K562 (cell line): ENCODE results near the gene OCEL1. TPM values are rescaled to one million over a fixed set of nuclear protein-coding genes. Genes with fewer than 3 reads are reported as not detected.

Experiments
- FIP1L1 ChIP-seq: fragments of 200-400 bp; formaldehyde crosslinking; IDR thresholded peaks from 2 replicates; pipeline ENCODE4 v1.6.1; 2018; ENCODE audit warnings: mild to moderate bottlenecking, low read depth, low read length; ENCODE audit not compliant: poor library complexity, severe bottlenecking
- HDGF ChIP-seq: fragments of 450-650 bp; IDR thresholded peaks from 2 replicates; pipeline ENCODE4 v1.6.1; 2016
- POLR2H ChIP-seq: IDR thresholded peaks from 2 replicates; pipeline ENCODE4 v1.6.1; 2016; ENCODE audit warnings: missing genetic modification characterization, low read depth, mild to moderate bottlenecking, control low read depth, missing compliant biosample characterization, moderate library complexity
- PTBP1 ChIP-seq: fragments of 200-400 bp; formaldehyde crosslinking; IDR thresholded peaks from 2 replicates; pipeline ENCODE4 v1.6.1; 2017; ENCODE audit warnings: low read depth, low read length
- SLC30A9 ChIP-seq: fragments of 250-450 bp; sonication (Bioruptor Pico); IDR thresholded peaks from 2 replicates; pipeline ENCODE4 v1.8.0; 2022; ENCODE audit warnings: mild to moderate bottlenecking, moderate library complexity
- THRAP3 ChIP-seq: fragments of 450-650 bp; IDR thresholded peaks from 2 replicates; pipeline ENCODE4 v1.6.1; 2016; ENCODE audit warnings: mild to moderate bottlenecking, inconsistent platforms, borderline replicate concordance
- YBX1 ChIP-seq: fragments of 450-650 bp; IDR thresholded peaks from 2 replicates; pipeline ENCODE4 v1.7.1; 2016; ENCODE audit warnings: mild to moderate bottlenecking
- ZBTB17 ChIP-seq: fragments of 450-650 bp; formaldehyde crosslinking; IDR thresholded peaks from 2 replicates; pipeline ENCODE4 v1.4.0; 2020; ENCODE audit warnings: mild to moderate bottlenecking
- ZC3H4 ChIP-seq: sonication (generic); formaldehyde crosslinking; IDR thresholded peaks from 2 replicates; pipeline ENCODE4 v1.9.0; 2021; ENCODE audit warnings: missing genetic modification reagents, borderline replicate concordance
- ZEB2 ChIP-seq: fragments of 450-650 bp; IDR thresholded peaks from 2 replicates; pipeline ENCODE4 v1.6.1; 2016
- ZNF354B ChIP-seq: fragments of 250-450 bp; sonication (Bioruptor Pico); IDR thresholded peaks from 2 replicates; pipeline ENCODE4 v1.4.0; 2020
- ZNF445 ChIP-seq: fragments of 250-450 bp; sonication (Bioruptor Pico); IDR thresholded peaks from 2 replicates; pipeline ENCODE4 v1.4.0; 2020; ENCODE audit warnings: low read depth, mild to moderate bottlenecking, moderate library complexity
- ZNF561 ChIP-seq: fragments of 450-650 bp; formaldehyde crosslinking; conservative IDR thresholded peaks from 2 replicates; pipeline ENCODE4 v1.4.0; 2020; ENCODE audit warnings: mild to moderate bottlenecking, moderate library complexity
- polyA plus RNA-seq, 8 experiments: library from polyadenylated mRNA; depleted of rRNA in 4 of 8; stranded (reverse) in 5 of 8; unstranded in 3 of 8; fragments of >200 nt; fragmentation: Nextera tagmentation in 2 of 8; fragmentation: Illumina TruSeq in 1 of 8; extraction: Ambion mirVana in 2 of 8; extraction: Trizol in 1 of 8; gene quantifications; 2 replicates each; pipeline versions ENCODE4 v1.2.1 to v1.2.3, GENCODE V29; 2011 to 2014; ENCODE audit warnings: inconsistent platforms in 1 of 8, missing spikeins in 1 of 8
- total RNA-seq, 7 experiments: library from RNA; depleted of rRNA in 6 of 7; stranded (reverse); fragments of >200 nt in 6 of 7; fragmentation: Illumina TruSeq in 2 of 7; extraction: Trizol in 2 of 7; gene quantifications; 2 replicates each; pipeline versions ENCODE4 v1.2.1 to v1.2.3, GENCODE V29; 2011 to 2021; ENCODE audit warnings: low replicate concordance in 1 of 7
- TF ChIP-seq, protein P1 (sequence below): IDR thresholded peaks from 3 replicates; pipeline ENCODE4 v1.6.1; 2011; ENCODE audit warnings: borderline replicate concordance, mild to moderate bottlenecking; ENCODE audit not compliant: insufficient read length, insufficient read depth
- TF ChIP-seq, protein P2 (sequence below): fragments of 450-650 bp; formaldehyde crosslinking; IDR thresholded peaks from 2 replicates; pipeline ENCODE4 v1.4.0; 2020; ENCODE audit warnings: mild to moderate bottlenecking, mixed read lengths
- TF ChIP-seq, protein P3 (sequence below): fragments of 250-450 bp; sonication (Bioruptor Pico); IDR thresholded peaks from 2 replicates; pipeline ENCODE4 v1.4.0; 2020; ENCODE audit warnings: borderline replicate concordance
- TF ChIP-seq, protein P4 (sequence below): sonication (generic); formaldehyde crosslinking; IDR thresholded peaks from 2 replicates; pipeline ENCODE4 v1.8.0; 2022; ENCODE audit warnings: mild to moderate bottlenecking, missing genetic modification reagents
- TF ChIP-seq, protein P5 (sequence below): fragments of 450-650 bp; IDR thresholded peaks from 2 replicates; pipeline ENCODE4 v1.7.1; 2018; ENCODE audit warnings: mild to moderate bottlenecking, low read depth; ENCODE audit not compliant: partially characterized antibody

Gene OCEL1
- total and polyA plus RNA-seq, 9 of the 15 experiments (the other 6 are each of a cell fraction or from before 2014, with no cell fraction given), result 8.0 to 38.0 (median 12.4) TPM

DNA sequence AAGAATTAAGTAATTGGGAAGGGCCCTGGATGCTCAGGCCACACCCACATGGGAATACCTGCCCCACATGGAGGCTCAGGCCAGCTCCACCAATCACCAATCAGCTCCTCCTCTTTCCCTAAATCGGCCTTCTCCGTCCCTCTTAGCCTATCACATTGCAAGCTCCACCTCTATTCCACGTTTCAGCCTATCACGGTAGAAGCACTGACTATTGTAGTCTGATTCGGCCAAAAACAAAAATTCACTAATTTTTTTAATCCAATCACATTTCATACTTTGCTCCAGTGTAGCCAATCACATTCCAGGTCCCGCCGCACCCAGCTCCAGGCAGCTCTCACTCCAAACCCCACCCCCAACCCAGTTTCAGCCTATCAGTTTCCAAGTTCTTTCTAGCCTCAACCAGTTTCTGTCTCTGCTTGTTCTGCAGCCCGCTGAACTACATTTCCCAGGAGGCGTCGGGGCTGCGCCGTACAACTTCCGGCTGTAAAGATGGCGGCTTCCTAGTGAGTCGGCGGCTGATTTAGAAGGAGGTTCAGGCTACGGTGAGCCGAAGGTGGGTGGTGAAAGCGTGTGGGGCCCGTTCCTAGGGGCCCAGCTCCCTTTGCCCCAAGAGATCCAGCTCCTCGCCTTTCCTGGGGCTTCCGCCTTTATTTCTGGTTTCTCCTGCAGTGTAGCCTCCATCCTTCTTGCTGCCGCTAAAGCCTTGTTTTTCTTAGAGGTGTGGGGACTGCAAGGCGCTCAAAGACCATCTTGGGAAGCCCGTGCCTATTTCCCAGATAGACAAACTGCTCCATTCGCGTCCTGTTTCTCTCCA lies 41.2 kb downstream of the OCEL1 start, which contains the start of gene BABAM1 (continued):
- TF ChIP-seq, protein P1, sequence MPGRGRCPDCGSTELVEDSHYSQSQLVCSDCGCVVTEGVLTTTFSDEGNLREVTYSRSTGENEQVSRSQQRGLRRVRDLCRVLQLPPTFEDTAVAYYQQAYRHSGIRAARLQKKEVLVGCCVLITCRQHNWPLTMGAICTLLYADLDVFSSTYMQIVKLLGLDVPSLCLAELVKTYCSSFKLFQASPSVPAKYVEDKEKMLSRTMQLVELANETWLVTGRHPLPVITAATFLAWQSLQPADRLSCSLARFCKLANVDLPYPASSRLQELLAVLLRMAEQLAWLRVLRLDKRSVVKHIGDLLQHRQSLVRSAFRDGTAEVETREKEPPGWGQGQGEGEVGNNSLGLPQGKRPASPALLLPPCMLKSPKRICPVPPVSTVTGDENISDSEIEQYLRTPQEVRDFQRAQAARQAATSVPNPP, result no peak
- TF ChIP-seq ZC3H4 (CRISPR knock-in tag) (no peak), SLC30A9 (no peak), ZNF445 (CRISPR knock-in tag) (no peak), HDGF (peak; percentile 79; the same call in 1 of the 2 replicates), THRAP3 (no peak), POLR2H (tag) (peak; percentile 64; the same call in 1 of the 2 replicates), PTBP1 (no peak), YBX1 (no peak), FIP1L1 (no peak), ZNF354B (CRISPR knock-in tag) (no peak), ZBTB17 (CRISPR knock-in tag) (no peak), ZEB2 (no peak), ZNF561 (CRISPR knock-in tag) (no peak)
- TF ChIP-seq, protein P2, sequence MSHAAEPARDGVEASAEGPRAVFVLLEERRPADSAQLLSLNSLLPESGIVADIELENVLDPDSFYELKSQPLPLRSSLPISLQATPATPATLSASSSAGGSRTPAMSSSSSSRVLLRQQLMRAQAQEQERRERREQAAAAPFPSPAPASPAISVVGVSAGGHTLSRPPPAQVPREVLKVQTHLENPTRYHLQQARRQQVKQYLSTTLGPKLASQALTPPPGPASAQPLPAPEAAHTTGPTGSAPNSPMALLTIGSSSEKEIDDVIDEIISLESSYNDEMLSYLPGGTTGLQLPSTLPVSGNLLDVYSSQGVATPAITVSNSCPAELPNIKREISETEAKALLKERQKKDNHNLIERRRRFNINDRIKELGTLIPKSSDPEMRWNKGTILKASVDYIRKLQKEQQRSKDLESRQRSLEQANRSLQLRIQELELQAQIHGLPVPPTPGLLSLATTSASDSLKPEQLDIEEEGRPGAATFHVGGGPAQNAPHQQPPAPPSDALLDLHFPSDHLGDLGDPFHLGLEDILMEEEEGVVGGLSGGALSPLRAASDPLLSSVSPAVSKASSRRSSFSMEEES, result no peak
- TF ChIP-seq, protein P3, sequence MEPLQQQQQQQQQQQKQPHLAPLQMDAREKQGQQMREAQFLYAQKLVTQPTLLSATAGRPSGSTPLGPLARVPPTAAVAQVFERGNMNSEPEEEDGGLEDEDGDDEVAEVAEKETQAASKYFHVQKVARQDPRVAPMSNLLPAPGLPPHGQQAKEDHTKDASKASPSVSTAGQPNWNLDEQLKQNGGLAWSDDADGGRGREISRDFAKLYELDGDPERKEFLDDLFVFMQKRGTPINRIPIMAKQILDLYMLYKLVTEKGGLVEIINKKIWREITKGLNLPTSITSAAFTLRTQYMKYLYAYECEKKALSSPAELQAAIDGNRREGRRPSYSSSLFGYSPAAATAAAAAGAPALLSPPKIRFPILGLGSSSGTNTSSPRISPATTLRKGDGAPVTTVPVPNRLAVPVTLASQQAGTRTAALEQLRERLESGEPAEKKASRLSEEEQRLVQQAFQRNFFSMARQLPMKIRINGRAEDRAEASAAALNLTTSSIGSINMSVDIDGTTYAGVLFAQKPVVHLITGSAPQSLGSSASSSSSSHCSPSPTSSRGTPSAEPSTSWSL (CRISPR knock-in tag), result no peak
- TF ChIP-seq, protein P4, sequence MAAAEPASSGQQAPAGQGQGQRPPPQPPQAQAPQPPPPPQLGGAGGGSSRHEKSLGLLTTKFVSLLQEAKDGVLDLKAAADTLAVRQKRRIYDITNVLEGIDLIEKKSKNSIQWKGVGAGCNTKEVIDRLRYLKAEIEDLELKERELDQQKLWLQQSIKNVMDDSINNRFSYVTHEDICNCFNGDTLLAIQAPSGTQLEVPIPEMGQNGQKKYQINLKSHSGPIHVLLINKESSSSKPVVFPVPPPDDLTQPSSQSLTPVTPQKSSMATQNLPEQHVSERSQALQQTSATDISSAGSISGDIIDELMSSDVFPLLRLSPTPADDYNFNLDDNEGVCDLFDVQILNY (CRISPR knock-in tag), result no peak
- TF ChIP-seq, protein P5, sequence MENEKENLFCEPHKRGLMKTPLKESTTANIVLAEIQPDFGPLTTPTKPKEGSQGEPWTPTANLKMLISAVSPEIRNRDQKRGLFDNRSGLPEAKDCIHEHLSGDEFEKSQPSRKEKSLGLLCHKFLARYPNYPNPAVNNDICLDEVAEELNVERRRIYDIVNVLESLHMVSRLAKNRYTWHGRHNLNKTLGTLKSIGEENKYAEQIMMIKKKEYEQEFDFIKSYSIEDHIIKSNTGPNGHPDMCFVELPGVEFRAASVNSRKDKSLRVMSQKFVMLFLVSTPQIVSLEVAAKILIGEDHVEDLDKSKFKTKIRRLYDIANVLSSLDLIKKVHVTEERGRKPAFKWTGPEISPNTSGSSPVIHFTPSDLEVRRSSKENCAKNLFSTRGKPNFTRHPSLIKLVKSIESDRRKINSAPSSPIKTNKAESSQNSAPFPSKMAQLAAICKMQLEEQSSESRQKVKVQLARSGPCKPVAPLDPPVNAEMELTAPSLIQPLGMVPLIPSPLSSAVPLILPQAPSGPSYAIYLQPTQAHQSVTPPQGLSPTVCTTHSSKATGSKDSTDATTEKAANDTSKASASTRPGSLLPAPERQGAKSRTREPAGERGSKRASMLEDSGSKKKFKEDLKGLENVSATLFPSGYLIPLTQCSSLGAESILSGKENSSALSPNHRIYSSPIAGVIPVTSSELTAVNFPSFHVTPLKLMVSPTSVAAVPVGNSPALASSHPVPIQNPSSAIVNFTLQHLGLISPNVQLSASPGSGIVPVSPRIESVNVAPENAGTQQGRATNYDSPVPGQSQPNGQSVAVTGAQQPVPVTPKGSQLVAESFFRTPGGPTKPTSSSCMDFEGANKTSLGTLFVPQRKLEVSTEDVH, result peak; percentile 36
